ENCODE data around the gene ZDHHC3.

The ZDHHC3 gene

DNA sequence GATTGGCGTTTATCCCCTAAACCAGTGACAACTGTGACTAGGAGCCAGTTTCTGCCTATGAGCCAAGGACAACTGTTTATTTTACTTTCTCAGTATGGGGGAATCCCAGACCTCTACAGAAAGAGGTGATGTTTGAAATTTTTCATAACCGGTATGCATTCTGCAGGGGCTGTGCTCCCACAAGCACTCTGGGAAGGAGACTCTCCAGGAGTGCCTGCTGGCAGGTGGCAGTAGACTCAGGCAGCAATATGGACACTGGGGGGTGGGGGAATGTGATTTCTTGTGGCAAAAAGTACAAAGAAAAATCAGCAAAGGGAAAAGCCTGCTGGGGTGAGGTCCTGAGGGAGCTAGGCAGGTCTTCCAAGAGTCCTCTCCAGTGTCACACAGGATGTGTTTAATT lies 95.7 kb downstream of the ZDHHC3 start:
- TF ChIP-seq, protein P1, sequence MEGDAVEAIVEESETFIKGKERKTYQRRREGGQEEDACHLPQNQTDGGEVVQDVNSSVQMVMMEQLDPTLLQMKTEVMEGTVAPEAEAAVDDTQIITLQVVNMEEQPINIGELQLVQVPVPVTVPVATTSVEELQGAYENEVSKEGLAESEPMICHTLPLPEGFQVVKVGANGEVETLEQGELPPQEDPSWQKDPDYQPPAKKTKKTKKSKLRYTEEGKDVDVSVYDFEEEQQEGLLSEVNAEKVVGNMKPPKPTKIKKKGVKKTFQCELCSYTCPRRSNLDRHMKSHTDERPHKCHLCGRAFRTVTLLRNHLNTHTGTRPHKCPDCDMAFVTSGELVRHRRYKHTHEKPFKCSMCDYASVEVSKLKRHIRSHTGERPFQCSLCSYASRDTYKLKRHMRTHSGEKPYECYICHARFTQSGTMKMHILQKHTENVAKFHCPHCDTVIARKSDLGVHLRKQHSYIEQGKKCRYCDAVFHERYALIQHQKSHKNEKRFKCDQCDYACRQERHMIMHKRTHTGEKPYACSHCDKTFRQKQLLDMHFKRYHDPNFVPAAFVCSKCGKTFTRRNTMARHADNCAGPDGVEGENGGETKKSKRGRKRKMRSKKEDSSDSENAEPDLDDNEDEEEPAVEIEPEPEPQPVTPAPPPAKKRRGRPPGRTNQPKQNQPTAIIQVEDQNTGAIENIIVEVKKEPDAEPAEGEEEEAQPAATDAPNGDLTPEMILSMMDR (IDR thresholded peaks at IDR 0.05; ENCODE audit: insufficient read depth, low read depth, low read length, missing control alignments): no peak
- no peak for DNase-seq (ENCODE audit: low read depth)
- no peak overlapping the region for H3K4me3 ChIP-seq (ENCODE audit: low read depth, low read length)

DNA sequence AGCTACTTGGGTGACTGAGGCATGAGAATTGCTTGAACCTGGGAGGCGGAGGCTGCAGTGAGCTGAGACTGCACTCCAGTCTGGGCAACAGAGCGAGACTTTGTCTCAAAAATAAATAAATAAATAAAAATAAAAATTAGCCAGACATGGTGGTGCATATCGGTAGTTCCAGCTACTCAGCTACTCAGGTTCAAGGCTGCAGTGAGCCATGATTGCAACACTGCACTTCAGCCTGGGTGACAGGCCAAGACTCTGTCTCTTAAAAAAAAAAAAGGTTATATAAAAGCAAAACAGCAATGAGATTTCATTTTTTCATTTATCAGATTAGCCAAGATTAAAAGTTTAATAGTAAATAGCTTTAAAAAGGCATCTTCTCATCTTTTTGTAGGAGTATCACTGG lies 98.6 kb downstream of the ZDHHC3 start:
- H3K4me3 ChIP-seq (ENCODE audit: low read depth, low read length): no peak overlapping the region
- DNase-seq (ENCODE audit: low read depth): no peak
- TF ChIP-seq, protein P1 (IDR thresholded peaks at IDR 0.05; ENCODE audit: insufficient read depth, low read depth, low read length, missing control alignments): no peak

DNA sequence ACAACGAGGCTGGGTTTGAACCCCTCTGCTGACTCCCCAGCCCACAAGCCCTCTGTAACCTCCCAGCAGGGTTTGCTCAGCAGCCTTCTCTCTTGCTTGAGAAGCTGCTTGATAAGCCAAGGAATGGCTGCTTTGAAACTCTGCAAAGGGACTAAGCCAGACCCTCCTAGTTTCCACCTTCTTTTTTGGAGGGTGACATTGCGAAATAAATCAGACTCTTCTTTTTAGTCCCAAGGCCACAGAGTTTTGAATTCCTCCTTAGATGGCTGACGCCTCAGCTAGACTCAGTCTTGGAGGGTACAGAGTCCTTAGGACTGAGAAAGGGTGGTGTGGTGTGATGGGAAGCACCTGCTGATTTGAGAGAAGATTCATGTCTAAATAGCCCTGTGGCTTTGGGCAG lies 100.4 kb downstream of the ZDHHC3 start:
- no peak for DNase-seq (ENCODE audit: low read depth)
- H3K4me3 ChIP-seq (ENCODE audit: low read depth, low read length): no peak overlapping the region
- TF ChIP-seq, protein P1 (IDR thresholded peaks at IDR 0.05; ENCODE audit: insufficient read depth, low read depth, low read length, missing control alignments): no peak

Measured in GM12865 (cell line).